Measurements from ENCODE around the gene RNF224.

DNA sequence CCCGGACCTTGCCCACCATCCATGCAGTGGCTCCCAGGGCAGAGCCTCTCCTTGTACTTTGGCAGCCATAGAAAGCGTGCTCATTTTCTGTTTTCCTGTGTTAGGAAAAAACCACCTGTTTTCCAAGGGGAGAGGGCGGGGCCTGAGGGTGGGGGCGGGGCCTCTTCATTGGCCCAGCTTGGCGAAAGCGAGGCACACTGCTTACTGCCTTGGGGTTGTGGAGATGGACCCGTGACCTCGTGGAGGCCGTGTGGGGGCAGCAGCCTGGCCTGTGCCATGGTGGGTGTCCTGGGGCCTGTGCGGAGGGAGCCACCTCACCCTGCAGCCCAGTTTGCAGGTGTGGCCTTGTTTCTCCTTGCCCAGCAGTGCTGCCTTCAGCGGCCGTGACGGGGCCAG, 45.8 kb downstream of the RNF224 start:
- TF ChIP-seq, protein P1, sequence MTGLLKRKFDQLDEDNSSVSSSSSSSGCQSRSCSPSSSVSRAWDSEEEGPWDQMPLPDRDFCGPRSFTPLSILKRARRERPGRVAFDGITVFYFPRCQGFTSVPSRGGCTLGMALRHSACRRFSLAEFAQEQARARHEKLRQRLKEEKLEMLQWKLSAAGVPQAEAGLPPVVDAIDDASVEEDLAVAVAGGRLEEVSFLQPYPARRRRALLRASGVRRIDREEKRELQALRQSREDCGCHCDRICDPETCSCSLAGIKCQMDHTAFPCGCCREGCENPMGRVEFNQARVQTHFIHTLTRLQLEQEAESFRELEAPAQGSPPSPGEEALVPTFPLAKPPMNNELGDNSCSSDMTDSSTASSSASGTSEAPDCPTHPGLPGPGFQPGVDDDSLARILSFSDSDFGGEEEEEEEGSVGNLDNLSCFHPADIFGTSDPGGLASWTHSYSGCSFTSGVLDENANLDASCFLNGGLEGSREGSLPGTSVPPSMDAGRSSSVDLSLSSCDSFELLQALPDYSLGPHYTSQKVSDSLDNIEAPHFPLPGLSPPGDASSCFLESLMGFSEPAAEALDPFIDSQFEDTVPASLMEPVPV (CRISPR knock-in tag; IDR thresholded peaks at IDR 0.05) = no peak
- TF ChIP-seq HCFC1 (IDR thresholded peaks at IDR 0.05; ENCODE audit: low read depth, low read length) (no peak), TAF1 (CRISPR knock-in tag; IDR thresholded peaks at IDR 0.05) (no peak), NFIC (IDR thresholded peaks at IDR 0.05; ENCODE audit: low read length) (no peak), TCF12 (IDR thresholded peaks at IDR 0.05) (no peak), TCF12 (CRISPR knock-in tag; IDR thresholded peaks at IDR 0.05) (no peak), RBFOX2 (IDR thresholded peaks at IDR 0.05; ENCODE audit: low read depth, low read length) (no peak), MYC (CRISPR knock-in tag; IDR thresholded peaks at IDR 0.05; ENCODE audit: borderline replicate concordance) (no peak), NFYB (CRISPR knock-in tag; IDR thresholded peaks at IDR 0.05) (no peak), IKZF4 (CRISPR knock-in tag; IDR thresholded peaks at IDR 0.05; ENCODE audit: borderline replicate concordance, low read depth, not compliant biosample characterization) (no peak)
- TF ChIP-seq, protein P2, sequence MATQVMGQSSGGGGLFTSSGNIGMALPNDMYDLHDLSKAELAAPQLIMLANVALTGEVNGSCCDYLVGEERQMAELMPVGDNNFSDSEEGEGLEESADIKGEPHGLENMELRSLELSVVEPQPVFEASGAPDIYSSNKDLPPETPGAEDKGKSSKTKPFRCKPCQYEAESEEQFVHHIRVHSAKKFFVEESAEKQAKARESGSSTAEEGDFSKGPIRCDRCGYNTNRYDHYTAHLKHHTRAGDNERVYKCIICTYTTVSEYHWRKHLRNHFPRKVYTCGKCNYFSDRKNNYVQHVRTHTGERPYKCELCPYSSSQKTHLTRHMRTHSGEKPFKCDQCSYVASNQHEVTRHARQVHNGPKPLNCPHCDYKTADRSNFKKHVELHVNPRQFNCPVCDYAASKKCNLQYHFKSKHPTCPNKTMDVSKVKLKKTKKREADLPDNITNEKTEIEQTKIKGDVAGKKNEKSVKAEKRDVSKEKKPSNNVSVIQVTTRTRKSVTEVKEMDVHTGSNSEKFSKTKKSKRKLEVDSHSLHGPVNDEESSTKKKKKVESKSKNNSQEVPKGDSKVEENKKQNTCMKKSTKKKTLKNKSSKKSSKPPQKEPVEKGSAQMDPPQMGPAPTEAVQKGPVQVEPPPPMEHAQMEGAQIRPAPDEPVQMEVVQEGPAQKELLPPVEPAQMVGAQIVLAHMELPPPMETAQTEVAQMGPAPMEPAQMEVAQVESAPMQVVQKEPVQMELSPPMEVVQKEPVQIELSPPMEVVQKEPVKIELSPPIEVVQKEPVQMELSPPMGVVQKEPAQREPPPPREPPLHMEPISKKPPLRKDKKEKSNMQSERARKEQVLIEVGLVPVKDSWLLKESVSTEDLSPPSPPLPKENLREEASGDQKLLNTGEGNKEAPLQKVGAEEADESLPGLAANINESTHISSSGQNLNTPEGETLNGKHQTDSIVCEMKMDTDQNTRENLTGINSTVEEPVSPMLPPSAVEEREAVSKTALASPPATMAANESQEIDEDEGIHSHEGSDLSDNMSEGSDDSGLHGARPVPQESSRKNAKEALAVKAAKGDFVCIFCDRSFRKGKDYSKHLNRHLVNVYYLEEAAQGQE (IDR thresholded peaks at IDR 0.05; ENCODE audit: borderline replicate concordance in 1 of 2, low read depth in 1 of 2, low read length in 2 of 2) = no peak
- TF ChIP-seq, protein P3, sequence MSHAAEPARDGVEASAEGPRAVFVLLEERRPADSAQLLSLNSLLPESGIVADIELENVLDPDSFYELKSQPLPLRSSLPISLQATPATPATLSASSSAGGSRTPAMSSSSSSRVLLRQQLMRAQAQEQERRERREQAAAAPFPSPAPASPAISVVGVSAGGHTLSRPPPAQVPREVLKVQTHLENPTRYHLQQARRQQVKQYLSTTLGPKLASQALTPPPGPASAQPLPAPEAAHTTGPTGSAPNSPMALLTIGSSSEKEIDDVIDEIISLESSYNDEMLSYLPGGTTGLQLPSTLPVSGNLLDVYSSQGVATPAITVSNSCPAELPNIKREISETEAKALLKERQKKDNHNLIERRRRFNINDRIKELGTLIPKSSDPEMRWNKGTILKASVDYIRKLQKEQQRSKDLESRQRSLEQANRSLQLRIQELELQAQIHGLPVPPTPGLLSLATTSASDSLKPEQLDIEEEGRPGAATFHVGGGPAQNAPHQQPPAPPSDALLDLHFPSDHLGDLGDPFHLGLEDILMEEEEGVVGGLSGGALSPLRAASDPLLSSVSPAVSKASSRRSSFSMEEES (CRISPR knock-in tag; IDR thresholded peaks at IDR 0.05) = no peak
- TF ChIP-seq, protein P4, sequence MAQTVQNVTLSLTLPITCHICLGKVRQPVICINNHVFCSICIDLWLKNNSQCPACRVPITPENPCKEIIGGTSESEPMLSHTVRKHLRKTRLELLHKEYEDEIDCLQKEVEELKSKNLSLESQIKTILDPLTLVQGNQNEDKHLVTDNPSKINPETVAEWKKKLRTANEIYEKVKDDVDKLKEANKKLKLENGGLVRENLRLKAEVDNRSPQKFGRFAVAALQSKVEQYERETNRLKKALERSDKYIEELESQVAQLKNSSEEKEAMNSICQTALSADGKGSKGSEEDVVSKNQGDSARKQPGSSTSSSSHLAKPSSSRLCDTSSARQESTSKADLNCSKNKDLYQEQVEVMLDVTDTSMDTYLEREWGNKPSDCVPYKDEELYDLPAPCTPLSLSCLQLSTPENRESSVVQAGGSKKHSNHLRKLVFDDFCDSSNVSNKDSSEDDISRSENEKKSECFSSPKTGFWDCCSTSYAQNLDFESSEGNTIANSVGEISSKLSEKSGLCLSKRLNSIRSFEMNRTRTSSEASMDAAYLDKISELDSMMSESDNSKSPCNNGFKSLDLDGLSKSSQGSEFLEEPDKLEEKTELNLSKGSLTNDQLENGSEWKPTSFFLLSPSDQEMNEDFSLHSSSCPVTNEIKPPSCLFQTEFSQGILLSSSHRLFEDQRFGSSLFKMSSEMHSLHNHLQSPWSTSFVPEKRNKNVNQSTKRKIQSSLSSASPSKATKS (CRISPR knock-in tag; IDR thresholded peaks at IDR 0.05) = no peak
- TF ChIP-seq, protein P5, sequence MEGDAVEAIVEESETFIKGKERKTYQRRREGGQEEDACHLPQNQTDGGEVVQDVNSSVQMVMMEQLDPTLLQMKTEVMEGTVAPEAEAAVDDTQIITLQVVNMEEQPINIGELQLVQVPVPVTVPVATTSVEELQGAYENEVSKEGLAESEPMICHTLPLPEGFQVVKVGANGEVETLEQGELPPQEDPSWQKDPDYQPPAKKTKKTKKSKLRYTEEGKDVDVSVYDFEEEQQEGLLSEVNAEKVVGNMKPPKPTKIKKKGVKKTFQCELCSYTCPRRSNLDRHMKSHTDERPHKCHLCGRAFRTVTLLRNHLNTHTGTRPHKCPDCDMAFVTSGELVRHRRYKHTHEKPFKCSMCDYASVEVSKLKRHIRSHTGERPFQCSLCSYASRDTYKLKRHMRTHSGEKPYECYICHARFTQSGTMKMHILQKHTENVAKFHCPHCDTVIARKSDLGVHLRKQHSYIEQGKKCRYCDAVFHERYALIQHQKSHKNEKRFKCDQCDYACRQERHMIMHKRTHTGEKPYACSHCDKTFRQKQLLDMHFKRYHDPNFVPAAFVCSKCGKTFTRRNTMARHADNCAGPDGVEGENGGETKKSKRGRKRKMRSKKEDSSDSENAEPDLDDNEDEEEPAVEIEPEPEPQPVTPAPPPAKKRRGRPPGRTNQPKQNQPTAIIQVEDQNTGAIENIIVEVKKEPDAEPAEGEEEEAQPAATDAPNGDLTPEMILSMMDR (CRISPR knock-in tag; IDR thresholded peaks at IDR 0.05) = no peak
